ENCODE data around the gene STX10. TPM values are rescaled to one million over a fixed set of nuclear protein-coding genes. Genes with fewer than 3 reads are reported as not detected.
A peak's percentile ranks its signal among the peaks of the same experiment; 100 is the strongest.

STX10 gene
- total and polyA plus RNA-seq, 9 of the 15 experiments (the other 6 are each of a cell fraction or from before 2014, with no cell fraction given): 0.51 to 66.3 (median 31.0) TPM

DNA sequence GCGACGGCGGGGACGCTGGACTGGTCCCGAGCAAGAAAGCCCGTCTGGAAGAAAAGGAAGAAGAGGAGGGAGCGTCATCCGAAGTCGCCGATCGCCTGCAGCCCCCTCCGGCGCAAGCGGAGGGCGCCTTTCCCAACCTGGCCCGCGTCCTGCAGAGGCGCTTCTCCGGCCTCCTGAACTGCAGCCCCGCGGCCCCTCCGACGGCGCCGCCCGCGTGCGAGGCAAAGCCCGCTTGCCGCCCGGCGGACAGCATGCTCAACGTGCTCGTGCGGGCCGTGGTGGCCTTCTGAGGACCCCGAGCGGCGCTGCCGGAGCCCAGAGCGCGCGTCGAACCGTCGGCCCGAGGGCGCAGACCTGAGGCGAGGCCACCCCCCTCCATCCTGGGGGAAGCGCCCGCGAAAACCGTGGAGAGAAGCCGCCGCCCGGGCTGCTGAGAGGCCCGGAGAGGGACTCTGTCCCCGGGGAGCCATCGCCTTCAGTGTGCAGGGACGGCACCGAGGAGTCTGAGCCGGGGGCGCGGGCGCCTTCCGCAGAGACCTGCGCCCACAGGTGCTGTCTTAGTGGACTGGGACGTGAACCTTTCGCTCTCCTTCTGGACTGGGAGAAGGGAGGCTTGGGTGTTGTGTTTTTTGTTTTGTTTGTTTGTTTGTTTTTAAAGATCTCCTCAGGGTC is 3.5 kb upstream of the STX10 start (continued):
- TF ChIP-seq, protein P1, sequence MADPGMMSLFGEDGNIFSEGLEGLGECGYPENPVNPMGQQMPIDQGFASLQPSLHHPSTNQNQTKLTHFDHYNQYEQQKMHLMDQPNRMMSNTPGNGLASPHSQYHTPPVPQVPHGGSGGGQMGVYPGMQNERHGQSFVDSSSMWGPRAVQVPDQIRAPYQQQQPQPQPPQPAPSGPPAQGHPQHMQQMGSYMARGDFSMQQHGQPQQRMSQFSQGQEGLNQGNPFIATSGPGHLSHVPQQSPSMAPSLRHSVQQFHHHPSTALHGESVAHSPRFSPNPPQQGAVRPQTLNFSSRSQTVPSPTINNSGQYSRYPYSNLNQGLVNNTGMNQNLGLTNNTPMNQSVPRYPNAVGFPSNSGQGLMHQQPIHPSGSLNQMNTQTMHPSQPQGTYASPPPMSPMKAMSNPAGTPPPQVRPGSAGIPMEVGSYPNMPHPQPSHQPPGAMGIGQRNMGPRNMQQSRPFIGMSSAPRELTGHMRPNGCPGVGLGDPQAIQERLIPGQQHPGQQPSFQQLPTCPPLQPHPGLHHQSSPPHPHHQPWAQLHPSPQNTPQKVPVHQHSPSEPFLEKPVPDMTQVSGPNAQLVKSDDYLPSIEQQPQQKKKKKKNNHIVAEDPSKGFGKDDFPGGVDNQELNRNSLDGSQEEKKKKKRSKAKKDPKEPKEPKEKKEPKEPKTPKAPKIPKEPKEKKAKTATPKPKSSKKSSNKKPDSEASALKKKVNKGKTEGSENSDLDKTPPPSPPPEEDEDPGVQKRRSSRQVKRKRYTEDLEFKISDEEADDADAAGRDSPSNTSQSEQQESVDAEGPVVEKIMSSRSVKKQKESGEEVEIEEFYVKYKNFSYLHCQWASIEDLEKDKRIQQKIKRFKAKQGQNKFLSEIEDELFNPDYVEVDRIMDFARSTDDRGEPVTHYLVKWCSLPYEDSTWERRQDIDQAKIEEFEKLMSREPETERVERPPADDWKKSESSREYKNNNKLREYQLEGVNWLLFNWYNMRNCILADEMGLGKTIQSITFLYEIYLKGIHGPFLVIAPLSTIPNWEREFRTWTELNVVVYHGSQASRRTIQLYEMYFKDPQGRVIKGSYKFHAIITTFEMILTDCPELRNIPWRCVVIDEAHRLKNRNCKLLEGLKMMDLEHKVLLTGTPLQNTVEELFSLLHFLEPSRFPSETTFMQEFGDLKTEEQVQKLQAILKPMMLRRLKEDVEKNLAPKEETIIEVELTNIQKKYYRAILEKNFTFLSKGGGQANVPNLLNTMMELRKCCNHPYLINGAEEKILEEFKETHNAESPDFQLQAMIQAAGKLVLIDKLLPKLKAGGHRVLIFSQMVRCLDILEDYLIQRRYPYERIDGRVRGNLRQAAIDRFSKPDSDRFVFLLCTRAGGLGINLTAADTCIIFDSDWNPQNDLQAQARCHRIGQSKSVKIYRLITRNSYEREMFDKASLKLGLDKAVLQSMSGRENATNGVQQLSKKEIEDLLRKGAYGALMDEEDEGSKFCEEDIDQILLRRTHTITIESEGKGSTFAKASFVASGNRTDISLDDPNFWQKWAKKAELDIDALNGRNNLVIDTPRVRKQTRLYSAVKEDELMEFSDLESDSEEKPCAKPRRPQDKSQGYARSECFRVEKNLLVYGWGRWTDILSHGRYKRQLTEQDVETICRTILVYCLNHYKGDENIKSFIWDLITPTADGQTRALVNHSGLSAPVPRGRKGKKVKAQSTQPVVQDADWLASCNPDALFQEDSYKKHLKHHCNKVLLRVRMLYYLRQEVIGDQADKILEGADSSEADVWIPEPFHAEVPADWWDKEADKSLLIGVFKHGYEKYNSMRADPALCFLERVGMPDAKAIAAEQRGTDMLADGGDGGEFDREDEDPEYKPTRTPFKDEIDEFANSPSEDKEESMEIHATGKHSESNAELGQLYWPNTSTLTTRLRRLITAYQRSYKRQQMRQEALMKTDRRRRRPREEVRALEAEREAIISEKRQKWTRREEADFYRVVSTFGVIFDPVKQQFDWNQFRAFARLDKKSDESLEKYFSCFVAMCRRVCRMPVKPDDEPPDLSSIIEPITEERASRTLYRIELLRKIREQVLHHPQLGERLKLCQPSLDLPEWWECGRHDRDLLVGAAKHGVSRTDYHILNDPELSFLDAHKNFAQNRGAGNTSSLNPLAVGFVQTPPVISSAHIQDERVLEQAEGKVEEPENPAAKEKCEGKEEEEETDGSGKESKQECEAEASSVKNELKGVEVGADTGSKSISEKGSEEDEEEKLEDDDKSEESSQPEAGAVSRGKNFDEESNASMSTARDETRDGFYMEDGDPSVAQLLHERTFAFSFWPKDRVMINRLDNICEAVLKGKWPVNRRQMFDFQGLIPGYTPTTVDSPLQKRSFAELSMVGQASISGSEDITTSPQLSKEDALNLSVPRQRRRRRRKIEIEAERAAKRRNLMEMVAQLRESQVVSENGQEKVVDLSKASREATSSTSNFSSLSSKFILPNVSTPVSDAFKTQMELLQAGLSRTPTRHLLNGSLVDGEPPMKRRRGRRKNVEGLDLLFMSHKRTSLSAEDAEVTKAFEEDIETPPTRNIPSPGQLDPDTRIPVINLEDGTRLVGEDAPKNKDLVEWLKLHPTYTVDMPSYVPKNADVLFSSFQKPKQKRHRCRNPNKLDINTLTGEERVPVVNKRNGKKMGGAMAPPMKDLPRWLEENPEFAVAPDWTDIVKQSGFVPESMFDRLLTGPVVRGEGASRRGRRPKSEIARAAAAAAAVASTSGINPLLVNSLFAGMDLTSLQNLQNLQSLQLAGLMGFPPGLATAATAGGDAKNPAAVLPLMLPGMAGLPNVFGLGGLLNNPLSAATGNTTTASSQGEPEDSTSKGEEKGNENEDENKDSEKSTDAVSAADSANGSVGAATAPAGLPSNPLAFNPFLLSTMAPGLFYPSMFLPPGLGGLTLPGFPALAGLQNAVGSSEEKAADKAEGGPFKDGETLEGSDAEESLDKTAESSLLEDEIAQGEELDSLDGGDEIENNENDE (IDR thresholded peaks at IDR 0.05; ENCODE audit: low read depth, low read length): no peak
- TF ChIP-seq KLF13 (tag; IDR thresholded peaks at IDR 0.05; ENCODE audit: borderline replicate concordance, low read depth) (no peak), ZBTB8A (IDR thresholded peaks at IDR 0.05; ENCODE audit: partially characterized antibody) (no peak)
- TF ChIP-seq, protein P2, sequence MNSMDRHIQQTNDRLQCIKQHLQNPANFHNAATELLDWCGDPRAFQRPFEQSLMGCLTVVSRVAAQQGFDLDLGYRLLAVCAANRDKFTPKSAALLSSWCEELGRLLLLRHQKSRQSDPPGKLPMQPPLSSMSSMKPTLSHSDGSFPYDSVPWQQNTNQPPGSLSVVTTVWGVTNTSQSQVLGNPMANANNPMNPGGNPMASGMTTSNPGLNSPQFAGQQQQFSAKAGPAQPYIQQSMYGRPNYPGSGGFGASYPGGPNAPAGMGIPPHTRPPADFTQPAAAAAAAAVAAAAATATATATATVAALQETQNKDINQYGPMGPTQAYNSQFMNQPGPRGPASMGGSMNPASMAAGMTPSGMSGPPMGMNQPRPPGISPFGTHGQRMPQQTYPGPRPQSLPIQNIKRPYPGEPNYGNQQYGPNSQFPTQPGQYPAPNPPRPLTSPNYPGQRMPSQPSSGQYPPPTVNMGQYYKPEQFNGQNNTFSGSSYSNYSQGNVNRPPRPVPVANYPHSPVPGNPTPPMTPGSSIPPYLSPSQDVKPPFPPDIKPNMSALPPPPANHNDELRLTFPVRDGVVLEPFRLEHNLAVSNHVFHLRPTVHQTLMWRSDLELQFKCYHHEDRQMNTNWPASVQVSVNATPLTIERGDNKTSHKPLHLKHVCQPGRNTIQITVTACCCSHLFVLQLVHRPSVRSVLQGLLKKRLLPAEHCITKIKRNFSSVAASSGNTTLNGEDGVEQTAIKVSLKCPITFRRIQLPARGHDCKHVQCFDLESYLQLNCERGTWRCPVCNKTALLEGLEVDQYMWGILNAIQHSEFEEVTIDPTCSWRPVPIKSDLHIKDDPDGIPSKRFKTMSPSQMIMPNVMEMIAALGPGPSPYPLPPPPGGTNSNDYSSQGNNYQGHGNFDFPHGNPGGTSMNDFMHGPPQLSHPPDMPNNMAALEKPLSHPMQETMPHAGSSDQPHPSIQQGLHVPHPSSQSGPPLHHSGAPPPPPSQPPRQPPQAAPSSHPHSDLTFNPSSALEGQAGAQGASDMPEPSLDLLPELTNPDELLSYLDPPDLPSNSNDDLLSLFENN (IDR thresholded peaks at IDR 0.05; ENCODE audit: low read depth in 2 of 2, low read length in 2 of 2): no peak
- TF ChIP-seq, protein P3, sequence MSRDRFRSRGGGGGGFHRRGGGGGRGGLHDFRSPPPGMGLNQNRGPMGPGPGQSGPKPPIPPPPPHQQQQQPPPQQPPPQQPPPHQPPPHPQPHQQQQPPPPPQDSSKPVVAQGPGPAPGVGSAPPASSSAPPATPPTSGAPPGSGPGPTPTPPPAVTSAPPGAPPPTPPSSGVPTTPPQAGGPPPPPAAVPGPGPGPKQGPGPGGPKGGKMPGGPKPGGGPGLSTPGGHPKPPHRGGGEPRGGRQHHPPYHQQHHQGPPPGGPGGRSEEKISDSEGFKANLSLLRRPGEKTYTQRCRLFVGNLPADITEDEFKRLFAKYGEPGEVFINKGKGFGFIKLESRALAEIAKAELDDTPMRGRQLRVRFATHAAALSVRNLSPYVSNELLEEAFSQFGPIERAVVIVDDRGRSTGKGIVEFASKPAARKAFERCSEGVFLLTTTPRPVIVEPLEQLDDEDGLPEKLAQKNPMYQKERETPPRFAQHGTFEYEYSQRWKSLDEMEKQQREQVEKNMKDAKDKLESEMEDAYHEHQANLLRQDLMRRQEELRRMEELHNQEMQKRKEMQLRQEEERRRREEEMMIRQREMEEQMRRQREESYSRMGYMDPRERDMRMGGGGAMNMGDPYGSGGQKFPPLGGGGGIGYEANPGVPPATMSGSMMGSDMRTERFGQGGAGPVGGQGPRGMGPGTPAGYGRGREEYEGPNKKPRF (IDR thresholded peaks at IDR 0.05; ENCODE audit: low read depth, low read length): no peak
- TF ChIP-seq, protein P4, sequence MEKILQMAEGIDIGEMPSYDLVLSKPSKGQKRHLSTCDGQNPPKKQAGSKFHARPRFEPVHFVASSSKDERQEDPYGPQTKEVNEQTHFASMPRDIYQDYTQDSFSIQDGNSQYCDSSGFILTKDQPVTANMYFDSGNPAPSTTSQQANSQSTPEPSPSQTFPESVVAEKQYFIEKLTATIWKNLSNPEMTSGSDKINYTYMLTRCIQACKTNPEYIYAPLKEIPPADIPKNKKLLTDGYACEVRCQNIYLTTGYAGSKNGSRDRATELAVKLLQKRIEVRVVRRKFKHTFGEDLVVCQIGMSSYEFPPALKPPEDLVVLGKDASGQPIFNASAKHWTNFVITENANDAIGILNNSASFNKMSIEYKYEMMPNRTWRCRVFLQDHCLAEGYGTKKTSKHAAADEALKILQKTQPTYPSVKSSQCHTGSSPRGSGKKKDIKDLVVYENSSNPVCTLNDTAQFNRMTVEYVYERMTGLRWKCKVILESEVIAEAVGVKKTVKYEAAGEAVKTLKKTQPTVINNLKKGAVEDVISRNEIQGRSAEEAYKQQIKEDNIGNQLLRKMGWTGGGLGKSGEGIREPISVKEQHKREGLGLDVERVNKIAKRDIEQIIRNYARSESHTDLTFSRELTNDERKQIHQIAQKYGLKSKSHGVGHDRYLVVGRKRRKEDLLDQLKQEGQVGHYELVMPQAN (IDR thresholded peaks at IDR 0.05; ENCODE audit: borderline replicate concordance): peak; percentile 35; the same call in 1 of the 2 replicates

All from K562 (cell line).